HG03159 (cell line): ENCODE measurements around the gene NEIL1.
"Not testable (repeated sequence)": the region's sequence is repeated elsewhere in the genome, so short reads cannot be mapped to it uniquely, and the experiment has no call there.

Experiments used
- ATAC-seq: cut with Tn5 transposase; IDR thresholded peaks from one replicate; pipeline ENCODE4 v1.9.1; 2021; ENCODE audit warnings: mild to moderate bottlenecking, moderate library complexity; ENCODE audit not compliant: unreplicated experiment

Gene NEIL1

GRCh38 chr15:75333654-75334419 is 13.0 kb upstream of the NEIL1 start:
- ATAC-seq = not testable (repeated sequence)

DNA sequence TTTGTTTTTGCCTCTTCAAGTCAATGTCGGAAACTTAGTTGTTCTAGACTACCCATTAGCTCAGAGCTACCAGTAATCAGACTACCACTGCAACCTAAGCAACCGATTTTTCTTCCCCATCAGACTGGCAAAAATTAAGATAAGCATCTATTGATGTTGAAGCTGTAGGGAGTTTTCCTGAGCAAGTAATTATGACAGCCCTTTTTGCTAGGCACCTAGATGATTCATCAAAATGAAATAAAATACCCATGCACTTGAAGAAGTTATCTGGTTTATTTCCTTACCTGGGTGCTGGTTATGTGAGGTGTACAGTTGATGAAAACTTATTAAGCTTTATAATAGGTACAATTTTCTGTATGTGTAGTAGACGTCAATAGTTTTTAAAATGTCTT is 11.5 kb upstream of the NEIL1 start:
- no peak for ATAC-seq

GRCh38 chr15:75335705-75336355 is 11.0 kb upstream of the NEIL1 start, which contains the start of gene COMMD4:
Gene COMMD4 (plus strand): TSS chr15:75336063. CDS start chr15:75336090, 27 bp downstream.
- peak; percentile 69 for ATAC-seq

DNA sequence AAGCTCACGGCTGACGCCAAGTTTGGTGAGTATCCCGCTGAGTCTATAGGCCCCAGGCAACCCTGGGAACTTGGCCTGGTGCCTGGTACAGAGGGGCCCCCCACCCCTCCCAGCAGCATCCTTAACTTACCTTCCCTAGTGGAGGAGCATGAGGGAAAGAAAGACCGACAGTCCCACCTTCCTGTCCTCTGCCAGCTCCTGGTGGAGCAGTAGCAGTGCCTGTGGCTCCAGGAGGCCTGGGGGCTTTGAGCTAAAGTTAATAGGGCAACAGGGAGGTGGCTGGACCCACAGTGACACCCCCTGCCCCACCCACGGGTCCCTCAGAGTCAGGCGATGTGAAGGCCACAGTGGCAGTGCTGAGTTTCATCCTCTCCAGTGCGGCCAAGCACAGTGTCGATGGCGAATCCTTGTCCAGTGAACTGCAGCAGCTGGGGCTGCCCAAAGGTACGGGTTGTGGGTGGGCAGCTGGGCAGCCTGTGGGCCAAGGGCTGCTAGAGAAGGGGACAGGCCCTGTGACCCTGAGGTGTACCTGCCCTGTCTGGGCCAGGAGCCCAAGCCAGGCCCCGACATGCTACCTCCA is 8.1 kb upstream of the NEIL1 start:
- ATAC-seq = no peak

- no peak for ATAC-seq
Measured at GRCh38 chr15:75339531-75340240, 7.2 kb upstream of the NEIL1 start.

DNA sequence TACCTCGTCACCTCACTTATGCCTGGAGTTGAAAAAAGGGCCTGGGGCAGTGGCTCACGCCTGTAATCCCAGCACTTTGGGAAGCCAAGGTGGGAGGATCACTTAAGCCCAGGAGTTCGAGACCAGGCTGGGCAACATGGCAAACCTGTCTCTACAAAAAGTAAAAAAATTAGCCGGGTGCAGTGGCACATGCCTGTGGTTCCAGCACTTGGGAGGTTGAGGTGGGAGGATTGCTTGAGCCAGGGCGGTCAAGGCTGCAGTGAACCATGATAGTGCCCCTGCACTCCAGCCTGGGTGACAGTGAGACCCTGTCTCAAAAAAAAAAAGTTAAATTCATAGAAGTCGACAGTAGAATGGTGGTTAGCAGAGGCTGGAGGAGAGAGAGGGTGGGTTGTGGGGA is 4.6 kb upstream of the NEIL1 start:
- no peak for ATAC-seq

DNA sequence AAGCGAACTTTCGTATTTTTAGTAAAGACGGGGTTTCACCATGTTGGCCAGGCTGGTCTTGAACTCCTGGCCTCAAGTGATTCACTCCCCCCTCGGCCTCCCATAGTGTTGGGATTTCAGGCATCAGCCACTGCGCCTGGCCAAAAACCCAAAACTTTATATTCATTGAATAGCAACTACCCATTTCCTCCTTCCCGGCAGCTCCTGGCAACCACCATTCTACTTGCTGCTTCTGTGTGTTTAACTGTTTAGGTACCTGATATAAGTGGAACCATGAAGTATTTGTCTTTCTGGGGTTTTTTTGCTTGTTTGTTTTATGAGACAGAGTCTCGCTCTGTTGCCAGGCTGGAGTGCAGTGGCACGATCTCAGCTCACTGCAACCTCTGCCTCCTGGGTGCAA is 2.9 kb upstream of the NEIL1 start:
- ATAC-seq = not testable (repeated sequence)

GRCh38 chr15:75347222-75348033 is 589 bp downstream of the NEIL1 start:
- peak; percentile 60 for ATAC-seq

- ATAC-seq = no peak
Measured at GRCh38 chr15:75348034-75348561, 1.3 kb downstream of the NEIL1 start.

GRCh38 chr15:75348562-75349350 is 1.9 kb downstream of the NEIL1 start:
- no peak for ATAC-seq

GRCh38 chr15:75349351-75349669 is 2.5 kb downstream of the NEIL1 start:
- ATAC-seq = not testable (repeated sequence)

DNA sequence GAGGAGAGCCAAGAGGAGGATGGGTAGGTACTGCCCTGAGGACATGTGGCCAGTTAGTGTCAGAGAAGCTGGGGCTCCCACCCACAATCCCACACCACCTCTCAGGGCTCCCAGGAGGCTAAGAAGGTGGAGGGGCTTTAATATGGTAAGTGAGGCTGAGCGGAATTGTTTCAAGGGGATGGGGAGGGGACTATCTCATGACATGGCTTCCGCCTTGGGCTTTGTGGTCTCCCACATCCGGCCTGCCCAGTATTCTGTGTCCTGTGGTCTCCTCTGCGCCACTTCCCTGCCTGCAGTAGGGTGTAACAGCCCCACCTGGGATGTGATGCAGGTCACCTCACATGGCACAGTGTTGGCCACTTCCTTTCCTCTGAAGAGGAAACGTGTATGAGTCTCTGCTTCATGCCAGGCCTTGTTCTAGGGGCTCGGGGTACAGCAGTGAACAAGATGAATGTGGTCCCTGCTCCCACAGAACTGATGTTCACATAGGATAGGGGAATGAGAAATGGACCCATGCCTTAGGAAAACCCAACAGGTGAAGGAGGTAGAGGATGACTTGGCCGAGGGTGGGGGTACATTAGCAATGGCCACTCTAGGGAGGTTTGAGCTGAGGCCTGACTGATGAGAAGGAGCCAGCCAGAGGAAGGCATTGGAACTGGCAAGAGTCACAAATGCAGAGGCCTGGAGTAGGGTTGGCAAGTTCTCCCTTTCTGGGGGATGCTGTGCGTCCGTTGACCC is 3.2 kb downstream of the NEIL1 start:
- no peak for ATAC-seq

DNA sequence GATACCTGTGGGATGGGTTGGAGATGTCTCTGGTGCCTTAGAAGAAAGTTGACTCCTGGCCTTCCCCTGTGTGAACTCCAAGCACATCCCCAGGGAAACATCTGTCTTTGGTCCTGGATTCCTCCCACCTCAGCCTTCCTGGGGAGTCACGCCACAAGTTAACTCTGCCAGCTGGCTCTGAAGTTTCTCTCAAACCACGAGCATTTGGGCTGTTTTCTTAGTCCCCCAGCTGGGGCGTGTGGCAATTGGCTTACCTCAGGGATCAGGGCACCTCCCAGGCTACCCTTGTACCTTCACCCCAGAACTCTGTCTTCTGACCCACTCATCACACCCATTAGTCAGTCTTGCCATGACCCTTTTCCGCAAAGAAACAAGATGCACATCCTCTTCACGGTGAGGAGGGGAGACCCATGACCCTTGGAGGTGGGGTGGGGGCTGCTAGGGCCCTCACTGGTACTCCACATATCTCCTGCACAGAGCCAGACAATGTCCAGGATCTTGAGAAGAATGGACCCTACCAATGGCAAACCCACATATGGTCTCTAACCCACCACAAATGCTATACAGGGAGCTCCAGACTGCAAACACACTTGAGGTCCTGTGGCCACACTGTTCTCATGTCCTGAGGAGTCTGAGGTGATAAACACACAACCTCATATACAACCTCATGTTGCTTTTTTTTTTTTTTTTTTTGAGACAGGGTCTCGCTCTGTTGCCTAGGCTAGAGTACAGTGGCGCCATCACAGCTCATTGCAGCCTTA is 3.9 kb downstream of the NEIL1 start:
- ATAC-seq = no peak

- ATAC-seq = no peak
Measured at GRCh38 chr15:75352186-75353080, 5.6 kb downstream of the NEIL1 start.

DNA sequence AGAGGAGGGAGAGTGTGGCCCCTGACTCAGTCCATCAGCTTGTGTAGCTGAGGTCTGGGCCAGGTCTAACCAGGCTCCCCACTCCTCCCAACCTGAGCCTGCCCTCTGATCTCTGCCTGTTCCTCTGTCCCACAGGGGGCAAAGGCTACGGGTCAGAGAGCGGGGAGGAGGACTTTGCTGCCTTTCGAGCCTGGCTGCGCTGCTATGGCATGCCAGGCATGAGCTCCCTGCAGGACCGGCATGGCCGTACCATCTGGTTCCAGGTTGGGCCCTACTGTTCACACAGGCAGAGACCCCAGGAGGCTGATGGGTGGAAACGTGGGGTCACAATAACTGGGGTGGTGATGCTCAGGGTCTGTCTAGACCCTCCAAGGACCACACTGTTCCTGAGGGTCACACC is 6.8 kb downstream of the NEIL1 start:
- ATAC-seq = no peak

DNA sequence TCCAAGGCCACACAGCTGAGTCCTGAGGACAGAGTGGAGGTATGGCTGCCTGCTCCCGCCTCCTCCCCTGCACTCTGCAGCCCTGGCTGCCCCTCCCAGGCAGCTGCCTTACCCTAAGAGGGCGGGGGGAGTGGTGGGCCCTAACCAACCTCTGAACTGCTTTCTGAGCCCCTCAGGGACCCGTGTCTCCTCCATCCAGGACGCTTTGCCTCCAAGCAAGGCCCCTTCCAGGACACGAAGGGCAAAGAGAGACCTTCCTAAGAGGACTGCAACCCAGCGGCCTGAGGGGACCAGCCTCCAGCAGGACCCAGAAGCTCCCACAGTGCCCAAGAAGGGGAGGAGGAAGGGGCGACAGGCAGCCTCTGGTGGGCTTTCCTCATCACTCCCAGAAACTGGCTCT is 7.6 kb downstream of the NEIL1 start:
- no peak for ATAC-seq

DNA sequence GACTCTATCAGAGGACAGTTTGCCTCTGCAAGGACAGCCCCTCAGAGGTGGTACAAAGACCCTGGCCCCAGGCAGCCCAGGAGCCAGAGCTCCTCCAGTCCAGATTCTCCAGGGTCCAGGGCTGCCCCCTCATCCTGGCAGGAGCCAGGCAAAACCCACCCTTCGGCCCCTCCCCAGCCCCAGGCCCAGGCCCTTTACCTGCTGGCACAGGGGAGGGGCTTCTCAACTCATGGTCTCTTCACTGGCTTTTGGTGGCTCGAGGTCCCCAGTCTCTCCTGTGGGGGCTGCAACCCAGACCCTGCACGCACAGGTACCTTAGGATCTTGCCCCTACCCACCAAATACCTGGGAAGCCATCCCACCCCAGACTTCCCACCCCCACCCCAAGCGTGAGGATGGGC is 8.5 kb downstream of the NEIL1 start:
- no peak for ATAC-seq
